OCI-LY7 (cell line): Measurements from ENCODE around the gene GNS. TPM values are rescaled to one million over a fixed set of nuclear protein-coding genes. Genes with fewer than 3 reads are reported as not detected.
"Not testable (repeated sequence)": the region's sequence is repeated elsewhere in the genome, so short reads cannot be mapped to it uniquely, and the experiment has no call there.

ENCODE experiments used
- BruUV-seq: library from RNA; stranded (reverse); fragments of 400-500 nt; replicated peaks from 2 replicates; lab custom pipeline; 2021; lab: Mats Ljungman, UMichigan
- CTCF ChIA-PET: fragments of 300-600 bp; sonication (Branson Sonifier 250); formaldehyde crosslinking; loops from one replicate; lab custom pipeline; 2022; ENCODE audit warnings: antibody characterized with exemption; ENCODE audit not compliant: unreplicated experiment; lab: Charles Lee
- POLR2A ChIA-PET: fragments of 300-600 bp; sonication (Branson Sonifier 250); formaldehyde crosslinking; loops from one replicate; lab custom pipeline; 2022; ENCODE audit warnings: antibody characterized with exemption; lab: Charles Lee
- DNase-seq: peaks from one replicate; pipeline ENCODE4 v3.0.0-alpha.2; 2015; ENCODE audit warnings: low spot score
- H2AFZ ChIP-seq: fragments of 200-600 bp; sonication (generic), shearing (Covaris generic); 2 replicates; pipeline ENCODE4 v1.6.1; 2014; ENCODE audit warnings: mild to moderate bottlenecking, antibody characterized with exemption, low read length, moderate library complexity
- H3K27ac ChIP-seq: fragments of 200-600 bp; sonication (generic); 2 replicates; pipeline ENCODE4 v1.5.1; 2014; ENCODE audit warnings: mixed run types, low read depth, mild to moderate bottlenecking, moderate library complexity, low read length, inconsistent platforms; ENCODE audit not compliant: poor library complexity, severe bottlenecking
- H3K36me3 ChIP-seq: fragments of 200-600 bp; sonication (generic); 2 replicates; pipeline ENCODE4 v1.6.1; 2014; ENCODE audit warnings: mild to moderate bottlenecking, antibody characterized with exemption, low read length, moderate library complexity, mixed read lengths; ENCODE audit not compliant: insufficient read depth
- H3K4me1 ChIP-seq: fragments of 200-600 bp; sonication (generic); 2 replicates; pipeline ENCODE4 v1.5.1; 2014; ENCODE audit warnings: mild to moderate bottlenecking, low read length; ENCODE audit not compliant: insufficient read depth, poor library complexity, severe bottlenecking
- H3K4me2 ChIP-seq: fragments of 200-600 bp; sonication (generic); 2 replicates; pipeline ENCODE4 v1.6.1; 2014; ENCODE audit warnings: mild to moderate bottlenecking, low read length
- H3K4me3 ChIP-seq: fragments of 200-600 bp; sonication (generic); 2 replicates; pipeline ENCODE4 v1.5.1; 2014; ENCODE audit warnings: mild to moderate bottlenecking, low read depth, low read length; ENCODE audit not compliant: poor library complexity, severe bottlenecking
- H3K79me2 ChIP-seq: fragments of 200-600 bp; sonication (generic); 2 replicates; pipeline ENCODE4 v1.6.1; 2016; ENCODE audit warnings: low read depth, mild to moderate bottlenecking, low read length, moderate library complexity, mixed read lengths; ENCODE audit not compliant: insufficient read depth
- H3K9me2 ChIP-seq: fragments of 200-600 bp; sonication (generic); 2 replicates; pipeline ENCODE4 v1.6.1; 2016; ENCODE audit warnings: mild to moderate bottlenecking, low read length, mixed read lengths; ENCODE audit not compliant: insufficient read depth
- H3K9me3 ChIP-seq: fragments of 200-600 bp; sonication (generic); 2 replicates; pipeline ENCODE4 v1.6.1; 2014; ENCODE audit warnings: mild to moderate bottlenecking, mixed run types, low read length, mixed read lengths
- H4K20me1 ChIP-seq: fragments of 200-600 bp; sonication (generic); 2 replicates; pipeline ENCODE4 v1.6.1; 2014; ENCODE audit warnings: mild to moderate bottlenecking, antibody characterized with exemption, low read length, moderate library complexity, mixed read lengths; ENCODE audit not compliant: insufficient read depth
- EZH2phosphoT487 ChIP-seq: fragments of 200-600 bp; sonication (generic); IDR thresholded peaks from 2 replicates; pipeline ENCODE4 v1.6.1; 2018; ENCODE audit warnings: low read depth, borderline replicate concordance, mild to moderate bottlenecking, mixed run types, antibody characterized with exemption, low read length, moderate library complexity, mixed read lengths
- intact Hi-C: fragments of 100-400 bp; cut with micrococcal nuclease; formaldehyde crosslinking; loops from one replicate; pipeline ENCODE4 v1.10.0; 2022; ENCODE audit not compliant: unreplicated experiment
- total RNA-seq, 2 experiments: library from RNA; depleted of rRNA in 1 of 2; stranded (reverse); fragments of >200 nt in 1 of 2; shearing (Covaris generic) in 1 of 2; gene quantifications; 2 replicates each; pipeline ENCODE4 v1.2.3, GENCODE V29; 2014 to 2022
- TF ChIP-seq, protein P1 (sequence below): fragments of 200-600 bp; sonication (generic); conservative IDR thresholded peaks from 2 replicates; pipeline ENCODE4 v1.5.1; 2014; ENCODE audit warnings: mild to moderate bottlenecking, antibody characterized with exemption, low read length, moderate library complexity, mixed read lengths

The GNS gene
- total RNA-seq, 2 experiments from 2014 or later: 8.0 to 16.0 TPM

DNA sequence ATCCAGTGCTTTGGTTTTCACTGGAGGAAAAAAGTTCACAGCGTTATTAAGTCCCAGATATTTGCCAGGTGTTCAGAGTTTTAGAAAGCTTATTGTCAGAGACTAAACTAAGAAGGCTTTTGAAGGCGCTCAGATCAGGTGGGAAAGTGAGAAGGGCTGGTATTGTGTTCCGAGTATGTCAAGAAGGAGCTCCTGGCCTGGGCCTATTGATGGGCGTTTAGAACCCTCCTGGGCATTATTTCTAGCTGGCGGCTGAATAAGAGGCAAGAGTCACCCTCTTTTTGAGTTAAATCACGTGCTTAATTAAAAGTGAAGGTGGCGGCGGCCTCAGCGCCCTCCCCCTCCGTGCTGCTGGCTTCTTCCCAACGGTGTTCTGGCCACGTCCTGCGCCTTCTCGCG, 20.9 kb upstream of the GNS start:
- Histone ChIP-seq H3K4me2 (no peak overlapping the region), H4K20me1 (no peaks in the 10 kb centered on the region), H3K4me1 (peaks cover 7% of the 10 kb centered on the region), H3K9me3 (0 out of 2 replicates have a peak, but pooled peaks cover 4% of the 10 kb centered on the region), H3K9me2 (no peaks in the 10 kb centered on the region), H3K27ac (no peak overlapping the region), H2AFZ (no peak overlapping the region), H3K36me3 (no peaks in the 10 kb centered on the region), H3K79me2 (no peaks in the 10 kb centered on the region), H3K4me3 (no peak overlapping the region)
- DNase-seq: no peak
- CTCF ChIA-PET: no interaction called here
- BruUV-seq: no TSS peak
- POLR2A ChIA-PET: interaction anchor here (0.6 to 0.8 kb wide), 2 partner anchors 60 to 80 kb away, joined by 3 to 4 read pairs; no protein-coding TSS in a partner anchor
- no peak for TF ChIP-seq EZH2phosphoT487
- TF ChIP-seq, protein P1, sequence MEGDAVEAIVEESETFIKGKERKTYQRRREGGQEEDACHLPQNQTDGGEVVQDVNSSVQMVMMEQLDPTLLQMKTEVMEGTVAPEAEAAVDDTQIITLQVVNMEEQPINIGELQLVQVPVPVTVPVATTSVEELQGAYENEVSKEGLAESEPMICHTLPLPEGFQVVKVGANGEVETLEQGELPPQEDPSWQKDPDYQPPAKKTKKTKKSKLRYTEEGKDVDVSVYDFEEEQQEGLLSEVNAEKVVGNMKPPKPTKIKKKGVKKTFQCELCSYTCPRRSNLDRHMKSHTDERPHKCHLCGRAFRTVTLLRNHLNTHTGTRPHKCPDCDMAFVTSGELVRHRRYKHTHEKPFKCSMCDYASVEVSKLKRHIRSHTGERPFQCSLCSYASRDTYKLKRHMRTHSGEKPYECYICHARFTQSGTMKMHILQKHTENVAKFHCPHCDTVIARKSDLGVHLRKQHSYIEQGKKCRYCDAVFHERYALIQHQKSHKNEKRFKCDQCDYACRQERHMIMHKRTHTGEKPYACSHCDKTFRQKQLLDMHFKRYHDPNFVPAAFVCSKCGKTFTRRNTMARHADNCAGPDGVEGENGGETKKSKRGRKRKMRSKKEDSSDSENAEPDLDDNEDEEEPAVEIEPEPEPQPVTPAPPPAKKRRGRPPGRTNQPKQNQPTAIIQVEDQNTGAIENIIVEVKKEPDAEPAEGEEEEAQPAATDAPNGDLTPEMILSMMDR: no peak
- intact Hi-C loops: loop anchor here (5.0 kb wide), 1 partner anchor 233 kb away; no protein-coding TSS in a partner anchor

DNA sequence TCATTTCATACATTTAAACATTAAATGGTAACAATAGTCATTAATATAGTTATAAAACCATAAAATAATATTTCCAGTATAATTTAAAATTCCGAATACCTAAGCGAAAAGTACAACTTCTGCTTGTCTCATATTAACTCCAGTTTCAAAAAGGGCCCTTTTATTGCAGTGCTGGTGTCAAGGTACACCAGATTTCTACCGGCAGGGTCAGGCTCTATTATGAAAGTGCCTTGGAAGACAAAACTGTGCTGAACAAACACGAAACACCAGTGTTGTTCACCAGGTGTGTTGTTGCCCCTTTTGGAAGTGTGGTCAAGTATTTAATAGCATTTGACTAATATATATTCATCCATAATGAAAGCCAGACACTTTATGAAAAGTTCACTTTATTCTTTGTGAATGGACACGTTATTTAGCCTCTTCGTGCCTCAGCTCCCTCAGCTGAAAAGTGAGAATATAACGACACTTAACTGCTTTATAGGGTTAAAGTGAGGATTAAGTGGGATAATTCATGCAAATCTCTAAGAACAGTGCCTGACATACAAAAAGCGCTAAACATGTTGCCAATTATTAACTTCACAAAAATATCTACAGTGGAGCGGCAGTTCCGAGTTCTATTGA, 20.3 kb upstream of the GNS start:
- Histone ChIP-seq H3K79me2 (no peaks in the 10 kb centered on the region), H3K4me1 (peaks cover 7% of the 10 kb centered on the region), H3K4me2 (no peak overlapping the region), H4K20me1 (no peaks in the 10 kb centered on the region), H3K9me3 (0 out of 2 replicates have a peak, but pooled peaks cover 4% of the 10 kb centered on the region), H3K27ac (no peak overlapping the region), H3K36me3 (no peaks in the 10 kb centered on the region), H3K4me3 (no peak overlapping the region), H3K9me2 (no peaks in the 10 kb centered on the region), H2AFZ (no peak overlapping the region)
- ChIA-PET POLR2A (interaction anchor here (0.6 to 0.8 kb wide), 2 partner anchors 61 to 81 kb away, joined by 3 to 4 read pairs; no protein-coding TSS in a partner anchor), CTCF (no interaction called here)
- intact Hi-C loops: no loop called here
- BruUV-seq: no TSS peak
- no peak for DNase-seq
- no peak for TF ChIP-seq EZH2phosphoT487
- TF ChIP-seq, protein P1: no peak

DNA sequence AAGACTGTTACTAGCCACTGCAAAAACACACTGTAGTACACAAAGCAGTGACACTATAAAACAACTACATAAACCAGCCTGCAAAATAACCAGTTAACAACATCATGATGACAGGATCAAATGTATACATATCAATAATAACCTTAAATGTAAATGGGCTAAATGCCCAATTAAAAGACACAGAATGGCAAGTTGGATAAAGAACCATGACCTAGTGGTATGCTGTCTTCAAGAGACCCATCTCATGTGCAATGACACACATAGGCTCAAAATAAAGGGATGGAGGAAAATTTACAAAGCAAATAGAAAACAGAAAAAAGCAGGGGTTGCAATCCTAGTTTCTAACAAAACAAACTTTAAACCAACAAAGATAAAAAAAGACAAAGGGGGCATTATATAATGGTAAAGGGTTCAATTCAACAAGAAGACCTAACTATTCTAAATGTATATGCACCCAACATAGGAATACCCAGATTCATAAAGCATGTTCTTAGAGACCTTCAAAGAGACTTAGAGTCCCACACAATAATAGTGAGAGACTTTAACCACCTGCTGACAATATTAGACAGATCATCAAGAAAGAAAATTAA, 16.0 kb upstream of the GNS start:
- H3K9me2 ChIP-seq, H2AFZ ChIP-seq, H3K9me3 ChIP-seq, H4K20me1 ChIP-seq, intact Hi-C loops, H3K4me2 ChIP-seq, DNase-seq, H3K79me2 ChIP-seq, H3K4me3 ChIP-seq, H3K4me1 ChIP-seq, H3K27ac ChIP-seq, CTCF ChIA-PET, BruUV-seq, H3K36me3 ChIP-seq: not testable (repeated sequence)
- POLR2A ChIA-PET: interaction anchor here (1.8 kb wide), 1 partner anchor 10 kb away, joined by 5 read pairs; no protein-coding TSS in a partner anchor
